AG09309 (cell line): ENCODE results near the gene SEMA4F.

Experiments
- DNase-seq: peaks from one replicate; pipeline ENCODE4 v3.0.0-alpha.2; 2010; ENCODE audit warnings: low read depth
- H3K4me3 ChIP-seq: 2 replicates; pipeline ENCODE4 v1.5.1; 2011; ENCODE audit warnings: mild to moderate bottlenecking, low read depth, low read length, moderate library complexity; ENCODE audit not compliant: control insufficient read depth
- CTCF ChIP-seq: IDR thresholded peaks from 2 replicates; pipeline ENCODE4 v1.5.1; 2011; ENCODE audit warnings: mild to moderate bottlenecking, low read depth, low read length, inconsistent platforms; ENCODE audit not compliant: insufficient read depth, control insufficient read depth; ENCODE audit errors: missing control alignments

Gene SEMA4F

GRCh38 chr2:74645344-74645743 lies 8.7 kb upstream of the SEMA4F start:
- no peak for TF ChIP-seq CTCF
- no peak for DNase-seq
- H3K4me3 ChIP-seq = no peak overlapping the region

- no peak overlapping the region for H3K4me3 ChIP-seq
- TF ChIP-seq CTCF = no peak
- DNase-seq = no peak
Observed at GRCh38 chr2:74646201-74646600, 7.8 kb upstream of the SEMA4F start.

- DNase-seq = no peak
- no peak for TF ChIP-seq CTCF
- no peak overlapping the region for H3K4me3 ChIP-seq
Observed at GRCh38 chr2:74646834-74647482, 7.1 kb upstream of the SEMA4F start.

GRCh38 chr2:74648009-74648443 lies 6.0 kb upstream of the SEMA4F start, which contains the start of gene M1AP:
Gene M1AP (minus strand): TSS chr2:74648330. CDS start chr2:74640275, 8,055 bp downstream.
- no peak for TF ChIP-seq CTCF
- no peak within 1 kb of the TSS for H3K4me3 ChIP-seq
- no peak for DNase-seq

GRCh38 chr2:74653589-74653984 lies 460 bp upstream of the SEMA4F start:
- H3K4me3 ChIP-seq = peak overlapping the region; percentile 85
- no peak for TF ChIP-seq CTCF
- no peak for DNase-seq

GRCh38 chr2:74655579-74655978 lies 1.5 kb downstream of the SEMA4F start:
- no peak for TF ChIP-seq CTCF
- no peak overlapping the region for H3K4me3 ChIP-seq
- DNase-seq = no peak
